ENCODE data around the gene FAM131C.
"Not testable (repeated sequence)": the region's sequence is repeated elsewhere in the genome, so short reads cannot be mapped to it uniquely, and the experiment has no call there.

FAM131C gene, protein sequence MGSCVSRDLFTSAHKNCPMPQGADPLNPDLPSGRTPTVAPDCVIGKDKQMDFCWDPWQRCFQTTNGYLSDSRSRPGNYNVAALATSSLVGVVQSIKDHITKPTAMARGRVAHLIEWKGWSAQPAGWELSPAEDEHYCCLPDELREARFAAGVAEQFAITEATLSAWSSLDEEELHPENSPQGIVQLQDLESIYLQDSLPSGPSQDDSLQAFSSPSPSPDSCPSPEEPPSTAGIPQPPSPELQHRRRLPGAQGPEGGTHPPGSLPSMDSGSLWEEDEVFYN

GRCh38 chr1:16073490-16074119, at the start of gene FAM131C:
Gene FAM131C, minus strand, starts transcription at chr1:16073651. Its CDS starts 209 bp downstream, at chr1:16073442.
- no peak for DNase-seq

- DNase-seq = no peak
Measured at GRCh38 chr1:16122916-16123315, 49.5 kb upstream of the FAM131C start.

DNA sequence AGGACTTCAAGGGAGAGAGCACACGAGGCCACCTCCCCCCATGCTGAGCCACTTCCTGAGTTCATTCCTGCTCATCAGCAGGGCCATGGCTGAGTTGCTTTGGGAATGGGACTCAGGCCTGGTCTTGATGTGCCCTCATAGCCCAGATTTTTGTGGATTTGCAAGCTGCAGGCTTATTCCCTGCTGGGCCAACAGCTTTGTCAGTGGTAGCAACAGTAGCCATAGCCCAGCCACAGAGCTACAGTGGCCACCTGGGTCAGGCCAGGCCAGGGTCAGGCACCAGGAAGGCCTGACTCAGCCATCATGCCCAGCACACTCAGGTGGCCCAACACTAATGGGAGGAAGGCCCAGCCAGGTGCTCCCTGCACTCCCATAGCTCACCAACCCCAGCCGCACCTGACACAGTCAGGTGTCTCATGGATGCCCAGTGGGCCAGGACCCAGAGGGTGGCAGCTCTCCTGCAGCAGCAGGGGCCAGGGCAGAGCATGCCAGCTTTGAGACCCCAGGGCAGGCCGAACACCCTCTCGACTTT, 49.0 kb upstream of the FAM131C start:
- no peak for DNase-seq

DNA sequence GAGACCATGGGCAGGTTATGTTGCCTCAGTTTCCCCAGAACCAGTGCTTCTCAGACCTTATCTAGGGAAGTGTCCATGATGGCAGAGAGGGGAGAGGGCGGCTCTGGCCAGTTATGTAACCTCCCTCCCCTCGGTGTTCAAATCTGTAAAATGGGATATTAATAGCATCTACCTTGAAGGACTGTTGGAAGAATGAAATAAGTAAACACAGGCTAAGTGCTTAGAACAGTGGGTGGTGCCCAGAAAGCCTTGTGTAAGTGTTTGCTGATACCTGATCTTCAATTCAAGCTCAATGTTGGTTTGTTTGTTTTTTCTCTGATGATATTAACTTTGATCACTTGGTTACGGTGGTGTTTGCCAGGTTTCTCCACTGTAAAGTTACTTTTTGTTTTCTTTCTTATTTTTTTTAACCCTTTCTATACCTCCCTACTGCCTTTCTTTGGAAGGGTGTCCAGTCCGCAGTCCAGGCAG, 47.5 kb upstream of the FAM131C start:
- DNase-seq = peak in 1 of 2 experiments; percentile 9

DNA sequence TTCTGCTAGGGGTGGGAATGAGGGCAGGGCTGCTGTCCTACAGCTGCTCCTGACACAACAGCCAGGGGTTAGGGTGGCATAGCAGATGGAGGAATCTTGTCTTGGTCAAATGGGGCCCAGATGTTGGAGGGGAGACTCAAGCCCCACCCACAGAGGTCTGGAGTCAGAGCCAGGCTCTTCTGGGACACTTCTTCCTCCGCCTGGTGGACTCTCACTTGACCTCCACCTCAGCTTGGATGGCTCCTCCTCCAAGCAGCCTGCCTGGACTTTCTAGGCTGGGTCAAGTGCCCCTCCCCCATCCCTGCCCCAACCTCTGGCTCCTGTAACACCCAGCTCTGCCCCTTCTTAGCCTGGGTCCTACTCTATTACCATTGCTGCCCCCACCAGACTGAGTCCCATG, 47.0 kb upstream of the FAM131C start:
- no peak for DNase-seq

DNA sequence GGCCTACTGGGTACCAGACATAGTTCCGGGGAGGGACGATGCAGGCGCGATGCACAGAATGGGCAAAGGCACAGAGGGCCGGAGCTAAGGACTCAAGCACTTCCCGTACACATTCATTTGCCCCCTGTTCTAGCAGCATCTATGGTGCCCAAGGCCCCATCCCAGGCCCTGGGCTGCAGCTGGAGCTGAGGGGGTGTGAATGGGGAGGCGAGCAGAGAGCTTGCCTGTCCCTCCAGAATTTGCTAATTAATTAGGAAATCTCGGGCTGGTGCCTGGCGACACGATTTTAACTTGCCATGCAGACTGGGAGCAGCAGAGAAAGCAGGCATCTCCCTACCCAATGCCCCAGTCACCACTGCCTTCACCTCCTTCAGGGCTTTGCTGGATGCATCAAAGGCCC, 46.5 kb upstream of the FAM131C start:
- DNase-seq = no peak

GRCh38 chr1:16119504-16119903, 46.1 kb upstream of the FAM131C start:
- DNase-seq = no peak

DNA sequence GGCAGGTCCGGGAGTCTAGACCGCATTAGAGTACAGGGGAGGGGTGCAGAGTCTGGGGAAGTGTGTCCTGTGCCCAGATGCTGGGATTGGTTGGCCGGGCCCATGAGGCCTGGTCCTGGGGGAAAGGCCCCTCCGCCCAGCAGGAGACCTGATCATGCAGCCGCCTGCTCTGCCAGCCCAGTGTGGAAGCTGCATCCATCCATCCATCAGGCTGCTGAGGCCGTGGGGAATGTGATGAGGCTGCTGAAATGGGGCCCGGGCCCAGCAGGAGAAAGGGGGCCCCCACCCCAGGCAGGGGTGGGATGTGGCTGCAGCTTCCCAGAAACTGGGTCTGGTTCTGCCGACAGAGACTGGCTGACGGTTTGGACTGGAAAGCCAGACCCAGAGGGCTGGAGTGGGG, 45.3 kb upstream of the FAM131C start:
- no peak for DNase-seq

- no peak for DNase-seq
Measured at GRCh38 chr1:16117936-16118335, 44.5 kb upstream of the FAM131C start.

- no peak for DNase-seq
Measured at GRCh38 chr1:16117369-16117768, 43.9 kb upstream of the FAM131C start.

- no peak for DNase-seq
Measured at GRCh38 chr1:16116625-16117024, 43.2 kb upstream of the FAM131C start.

GRCh38 chr1:16116002-16116401, 42.6 kb upstream of the FAM131C start:
- no peak for DNase-seq

- DNase-seq = no peak
Measured at GRCh38 chr1:16115468-16115983, 42.1 kb upstream of the FAM131C start.

- no peak for DNase-seq
Measured at GRCh38 chr1:16114527-16115467, 41.3 kb upstream of the FAM131C start.

DNA sequence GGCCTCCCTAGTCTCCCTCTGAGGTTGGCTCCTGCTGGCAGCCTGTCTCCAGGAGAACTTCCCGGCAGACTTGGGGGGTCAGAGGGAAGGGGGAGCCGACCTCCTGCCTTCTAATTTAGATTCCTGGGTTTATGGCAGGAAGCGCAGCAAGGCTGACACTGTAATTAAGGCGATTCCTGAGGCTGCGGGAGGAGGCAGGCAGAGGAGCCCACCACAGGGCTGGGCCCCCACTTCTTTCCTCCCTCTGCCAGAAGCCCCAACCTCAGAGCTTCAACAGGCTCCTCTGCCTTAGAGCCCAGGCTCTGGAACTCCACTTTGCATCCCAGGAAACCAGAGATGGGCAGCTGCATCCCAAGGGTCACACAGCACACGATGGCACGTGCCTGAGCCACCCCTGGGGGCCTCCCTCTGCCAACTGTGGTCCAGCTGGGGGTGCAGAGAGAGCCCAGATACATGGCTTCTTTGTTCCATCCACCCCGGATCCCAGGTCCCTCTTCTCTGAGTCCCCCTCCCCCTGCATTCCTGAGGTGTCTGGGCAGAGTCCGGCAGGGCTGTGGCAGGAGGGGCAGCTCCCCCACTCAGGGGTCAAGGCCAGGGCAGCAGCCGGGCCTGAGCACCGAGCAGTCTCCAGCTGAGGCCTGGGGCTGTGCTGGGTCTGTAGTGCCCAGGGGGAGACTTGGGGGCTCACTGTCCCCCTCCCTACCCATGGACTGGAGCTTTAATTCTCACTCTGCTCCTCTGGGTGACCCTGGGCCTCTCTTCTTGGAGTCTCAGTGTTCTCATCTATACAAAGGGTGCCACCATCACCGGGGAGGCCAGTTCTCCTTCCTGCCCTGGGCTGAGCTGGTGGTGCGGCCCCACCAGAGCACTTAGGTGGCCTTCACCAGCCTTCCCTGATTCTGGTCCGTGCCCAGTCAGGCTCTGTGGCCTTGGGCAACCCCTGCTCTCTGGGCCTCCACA, 39.4 kb upstream of the FAM131C start:
- no peak for DNase-seq

- no peak for DNase-seq
Measured at GRCh38 chr1:16111771-16112595, 38.5 kb upstream of the FAM131C start.

GRCh38 chr1:16110884-16111283, 37.4 kb upstream of the FAM131C start:
- no peak for DNase-seq

GRCh38 chr1:16110456-16110855, 37.0 kb upstream of the FAM131C start:
- DNase-seq = no peak

GRCh38 chr1:16109571-16109970, 36.1 kb upstream of the FAM131C start:
- no peak for DNase-seq

GRCh38 chr1:16107039-16107438, 33.6 kb upstream of the FAM131C start:
- DNase-seq = not testable (repeated sequence)

- DNase-seq = no peak
Measured at GRCh38 chr1:16101623-16102022, 28.2 kb upstream of the FAM131C start.

All from SHP77 (cell line).